CD4-positive, alpha-beta T cell treated with Interferon alpha-2 for 1 hour (primary cell): ENCODE results near the gene ZNF428.
"Not testable (repeated sequence)": the region's sequence is repeated elsewhere in the genome, so short reads cannot be mapped to it uniquely, and the experiment has no call there.

Source experiments
- DNase-seq, 2 donors: peaks; one replicate each; pipeline ENCODE4 v3.0.0-alpha.2; 2020 to 2022

The ZNF428 gene

DNA sequence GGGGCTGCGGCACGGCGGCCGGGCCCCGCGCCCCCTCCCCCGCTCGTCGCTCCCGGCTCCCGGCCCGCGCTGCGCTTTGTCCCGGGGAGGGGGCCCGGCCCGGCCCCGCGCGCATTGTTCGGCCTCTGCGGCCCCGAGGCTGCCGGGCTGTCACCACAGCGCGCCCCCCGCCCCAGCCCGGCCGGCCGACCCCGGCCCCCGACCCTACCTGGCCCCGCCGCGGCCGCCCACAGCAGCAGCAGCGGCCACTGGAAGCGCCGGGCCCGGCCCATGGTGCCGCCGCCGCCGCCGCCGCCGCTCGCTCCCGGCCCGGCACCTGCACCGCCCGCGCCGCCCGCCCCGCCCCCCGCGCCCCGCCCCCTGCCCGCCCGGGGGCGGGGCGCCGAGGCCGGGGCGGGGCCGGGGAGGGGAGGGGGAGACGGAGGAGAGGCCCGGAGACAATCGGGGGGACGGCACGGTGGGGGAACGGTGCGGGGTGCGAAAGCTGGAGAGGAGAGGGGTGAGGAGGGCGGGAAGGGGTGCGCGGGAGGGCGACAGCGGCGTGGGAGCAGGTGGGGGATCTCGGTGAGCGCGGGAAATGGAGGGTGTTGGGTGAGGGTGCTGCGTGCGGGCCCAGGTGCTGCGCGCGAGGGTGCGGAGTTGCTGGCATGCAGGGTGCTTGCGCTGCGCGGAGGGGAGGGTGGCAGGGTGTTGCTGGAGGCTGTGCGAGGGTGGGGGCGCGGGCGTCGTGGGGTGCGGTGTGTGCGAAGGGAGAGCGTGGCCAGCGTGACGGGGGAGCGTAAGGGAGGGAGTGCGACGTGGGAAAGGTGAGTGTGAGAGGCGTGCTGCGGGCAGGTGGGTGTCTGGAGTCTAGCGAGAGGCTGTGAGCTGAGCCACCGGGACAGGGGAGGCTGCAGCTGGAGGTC is 20.3 kb upstream of the ZNF428 start, which contains the start of gene CADM4:
Gene CADM4 (minus strand): TSS at position 332 of the 905 bp plus-strand sequence. CDS start 60 bp downstream, at position 272.
- peak; percentile 49 to 70 for DNase-seq

DNA sequence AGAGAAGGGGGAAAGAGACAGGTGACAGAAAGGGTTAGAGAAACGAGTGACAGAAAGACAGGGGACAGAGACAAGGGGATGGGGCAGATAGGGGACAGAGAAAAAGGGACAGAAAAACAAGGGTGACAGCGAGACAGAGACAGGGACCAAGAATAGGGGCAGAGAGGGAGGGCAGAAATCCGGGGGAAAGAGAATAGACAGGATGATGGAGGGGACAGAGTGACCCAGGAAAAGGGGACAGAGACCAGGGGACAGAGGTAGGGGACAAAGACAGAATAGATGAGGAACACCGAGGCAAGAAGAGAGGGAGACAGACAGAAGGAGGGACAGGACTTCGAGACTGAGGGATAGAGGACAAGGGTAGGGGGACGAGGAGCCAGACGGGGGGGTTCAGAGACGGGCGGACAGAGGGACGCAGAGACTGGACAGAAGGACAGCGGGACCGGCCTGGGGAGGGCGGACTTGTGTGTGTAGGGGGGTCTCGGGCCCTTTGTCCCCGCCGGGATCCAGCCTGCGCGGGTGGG is 19.6 kb upstream of the ZNF428 start:
- no peak for DNase-seq

DNA sequence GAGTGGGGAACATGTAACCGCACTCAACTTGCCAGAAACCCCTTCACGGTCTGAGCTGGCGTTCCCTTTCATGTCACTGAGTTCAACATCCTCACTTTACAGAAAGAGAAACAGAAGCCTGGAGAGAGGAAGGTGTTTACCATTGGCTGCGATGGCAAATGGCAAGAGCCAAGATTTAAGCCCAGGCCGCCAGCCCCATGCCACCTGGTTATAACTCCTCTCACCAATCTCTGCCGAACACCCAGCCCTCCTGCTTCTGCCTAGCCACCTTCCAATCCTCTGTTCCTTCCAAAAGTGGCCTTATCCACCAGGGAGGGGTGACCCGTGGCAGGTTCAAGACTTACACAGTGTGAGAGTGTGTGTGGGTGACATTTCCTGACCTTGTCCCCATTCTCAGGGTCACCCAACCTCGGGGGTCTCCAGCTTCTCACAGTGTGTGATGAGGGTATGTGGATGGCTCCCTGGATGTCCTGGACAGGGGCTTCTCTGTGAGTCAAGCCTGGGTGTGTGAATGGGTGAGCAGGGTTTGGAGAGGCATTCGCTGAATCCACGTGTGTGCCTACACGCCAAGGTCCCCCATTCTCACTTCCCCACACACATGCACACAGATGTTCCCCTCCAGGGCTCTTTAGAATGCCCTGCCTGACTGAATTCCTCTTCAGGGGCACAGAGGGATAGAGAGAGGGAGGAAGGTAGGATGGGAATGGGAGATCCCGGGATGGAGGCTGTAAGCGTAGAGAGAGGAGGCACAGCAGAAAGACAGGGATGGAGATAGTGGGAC is 19.0 kb upstream of the ZNF428 start:
- peak in 1 of 2 donors; percentile 12 for DNase-seq

DNA sequence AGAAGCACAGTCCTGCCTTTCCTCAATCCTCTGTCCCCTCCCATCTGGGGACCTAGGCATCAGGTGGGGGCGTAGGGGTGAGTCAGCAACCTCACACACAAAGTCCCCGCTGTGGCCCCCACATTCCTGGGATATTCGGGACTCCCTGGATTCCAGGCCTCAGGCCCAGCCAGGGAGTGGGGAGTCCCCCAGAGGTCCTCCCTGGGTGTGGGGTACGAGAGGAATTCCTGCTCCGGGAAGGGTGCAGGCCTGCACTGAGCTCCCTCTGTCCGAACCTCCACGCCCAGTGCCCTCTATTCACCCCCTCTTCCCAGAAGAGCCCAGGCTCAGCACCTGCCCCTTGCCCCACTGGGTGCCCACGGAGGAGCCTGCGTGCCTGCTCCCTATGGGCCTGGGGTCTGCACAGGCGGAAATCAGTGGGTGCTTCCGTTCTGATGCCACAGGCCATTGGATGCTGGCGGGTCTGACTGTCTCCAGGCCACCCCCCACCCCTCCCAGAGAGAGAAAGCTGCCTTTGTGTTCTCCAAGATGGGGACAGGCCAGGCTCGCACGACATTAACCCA is 16.8 kb upstream of the ZNF428 start:
- DNase-seq, result no peak

DNA sequence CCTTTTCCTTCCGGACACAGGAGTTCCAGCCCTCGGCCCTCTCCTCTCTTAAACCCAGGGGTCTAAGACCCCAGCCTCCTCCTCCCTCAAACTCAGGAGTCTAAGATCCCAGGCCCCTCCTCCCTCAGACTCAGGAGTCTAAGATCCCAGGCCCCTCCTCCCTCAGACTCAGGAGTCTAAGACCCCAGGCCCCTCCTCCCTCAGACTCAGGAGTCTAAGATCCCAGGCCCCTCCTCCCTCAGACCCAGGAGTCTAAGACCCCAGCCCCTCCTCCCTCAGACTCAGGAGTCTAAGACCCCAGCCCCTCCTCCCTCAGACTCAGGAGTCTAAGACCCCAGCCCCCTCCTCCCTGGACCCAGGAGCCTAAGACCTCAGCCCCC is 16.1 kb upstream of the ZNF428 start:
- not testable (repeated sequence) for DNase-seq

DNA sequence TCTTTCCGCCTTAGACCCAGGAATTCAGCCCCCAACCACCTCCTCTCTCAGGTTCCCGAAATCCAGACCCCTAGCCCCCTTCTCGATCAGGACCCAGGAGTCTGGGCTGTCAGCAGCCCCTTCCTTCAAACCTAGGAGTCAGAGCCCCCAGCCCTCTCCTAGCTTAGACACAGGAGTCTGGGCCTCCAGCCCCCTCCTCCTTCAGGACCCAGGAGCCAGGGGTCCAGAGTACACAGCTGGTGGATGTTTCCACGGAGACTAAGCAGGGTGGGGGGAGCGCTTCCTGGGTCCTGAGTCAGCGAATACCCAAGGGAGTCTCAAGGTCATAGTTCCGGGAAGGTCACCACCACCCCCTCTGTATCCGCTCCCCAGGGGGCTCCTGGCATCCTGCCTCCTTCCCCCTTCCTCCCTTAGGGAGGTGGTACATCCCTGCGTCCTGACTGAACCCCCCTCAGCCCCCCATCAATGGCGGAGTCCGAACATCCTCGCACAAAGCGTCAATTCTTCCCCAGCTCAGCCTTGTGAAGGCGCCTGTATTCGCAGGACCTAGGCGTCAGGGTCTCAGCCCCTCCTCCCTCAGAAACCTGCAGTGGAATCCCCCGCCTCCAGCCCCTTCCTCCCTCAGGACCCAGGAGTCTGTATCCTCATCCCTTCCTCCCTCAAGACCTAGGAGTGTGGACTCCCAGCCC is 15.6 kb upstream of the ZNF428 start:
- no peak for DNase-seq

DNA sequence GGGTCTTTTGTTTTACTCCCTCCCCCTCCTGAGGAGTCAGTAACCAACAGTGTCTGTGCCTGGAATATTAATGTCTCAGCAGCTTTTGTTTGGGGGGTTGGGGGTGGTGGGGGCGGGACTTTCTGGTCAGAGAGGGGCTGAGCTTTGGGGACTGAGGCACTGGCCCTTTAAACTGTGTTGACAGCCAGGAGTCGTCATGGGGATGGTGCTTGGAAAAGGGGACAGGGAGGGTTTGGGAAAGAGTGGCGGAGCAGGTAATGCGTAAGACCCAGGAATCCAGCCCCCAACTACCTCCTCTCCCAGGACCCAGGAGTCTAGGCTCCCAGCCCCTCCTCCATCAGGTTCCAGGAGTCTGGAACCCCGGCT is 15.1 kb upstream of the ZNF428 start:
- no peak for DNase-seq

DNA sequence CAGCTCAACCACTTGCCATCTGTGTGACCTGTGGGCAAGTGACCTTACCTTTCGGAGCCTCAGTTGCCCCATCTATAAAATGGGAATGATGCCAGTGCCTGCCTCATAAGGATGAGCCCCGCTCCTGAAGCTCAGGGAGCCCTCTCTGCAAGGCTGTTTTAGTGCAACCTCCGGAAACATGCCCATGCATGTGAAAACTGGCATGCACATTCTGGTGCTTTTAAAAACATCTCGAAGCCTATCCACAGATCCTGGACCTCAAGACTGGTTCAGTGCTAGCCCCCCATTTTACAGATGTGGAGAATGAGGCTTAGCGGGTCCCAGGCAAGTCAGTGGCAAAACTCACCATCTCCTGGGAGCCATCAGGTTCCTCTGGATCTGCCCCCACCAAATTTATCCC is 14.6 kb upstream of the ZNF428 start:
- no peak for DNase-seq

DNA sequence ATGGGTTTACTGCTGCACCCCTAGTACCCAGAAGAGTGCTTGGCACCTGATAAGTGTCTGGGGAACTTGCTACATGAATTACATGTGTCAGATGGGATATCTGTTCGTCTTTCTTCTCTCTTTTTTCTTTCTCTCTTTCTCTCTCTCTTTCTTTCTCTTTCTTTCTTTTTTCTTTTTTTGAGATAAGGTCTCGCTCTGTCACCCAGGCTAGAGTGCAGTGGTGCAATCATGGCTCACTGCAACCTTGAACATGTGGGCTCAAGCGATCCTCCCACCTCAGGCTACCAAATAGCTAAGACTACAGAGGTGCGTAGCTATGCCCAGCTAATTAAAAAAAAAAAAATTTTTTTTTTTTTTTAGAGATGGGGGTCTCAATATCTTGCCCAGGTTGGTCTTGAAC is 14.1 kb upstream of the ZNF428 start:
- no peak for DNase-seq

DNA sequence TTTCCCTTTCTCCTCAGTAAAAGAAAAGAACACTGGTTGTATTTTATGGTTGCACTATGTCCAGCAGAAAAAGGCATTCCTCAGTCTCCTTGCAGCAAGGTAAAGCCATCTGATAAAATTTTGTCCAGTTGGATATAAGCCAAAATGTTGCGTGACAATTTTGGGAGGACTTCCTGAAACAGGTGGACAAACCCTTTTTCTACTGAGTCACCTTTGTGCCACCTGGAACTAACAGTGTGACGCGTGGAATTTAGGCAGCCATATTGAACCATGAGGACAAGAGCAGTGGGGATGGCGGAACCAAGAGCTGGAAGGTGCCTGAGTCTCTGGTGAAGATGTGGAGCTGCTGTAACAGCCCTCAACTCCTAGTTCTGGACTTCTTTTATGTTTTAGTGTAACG is 12.1 kb upstream of the ZNF428 start:
- no peak for DNase-seq

DNA sequence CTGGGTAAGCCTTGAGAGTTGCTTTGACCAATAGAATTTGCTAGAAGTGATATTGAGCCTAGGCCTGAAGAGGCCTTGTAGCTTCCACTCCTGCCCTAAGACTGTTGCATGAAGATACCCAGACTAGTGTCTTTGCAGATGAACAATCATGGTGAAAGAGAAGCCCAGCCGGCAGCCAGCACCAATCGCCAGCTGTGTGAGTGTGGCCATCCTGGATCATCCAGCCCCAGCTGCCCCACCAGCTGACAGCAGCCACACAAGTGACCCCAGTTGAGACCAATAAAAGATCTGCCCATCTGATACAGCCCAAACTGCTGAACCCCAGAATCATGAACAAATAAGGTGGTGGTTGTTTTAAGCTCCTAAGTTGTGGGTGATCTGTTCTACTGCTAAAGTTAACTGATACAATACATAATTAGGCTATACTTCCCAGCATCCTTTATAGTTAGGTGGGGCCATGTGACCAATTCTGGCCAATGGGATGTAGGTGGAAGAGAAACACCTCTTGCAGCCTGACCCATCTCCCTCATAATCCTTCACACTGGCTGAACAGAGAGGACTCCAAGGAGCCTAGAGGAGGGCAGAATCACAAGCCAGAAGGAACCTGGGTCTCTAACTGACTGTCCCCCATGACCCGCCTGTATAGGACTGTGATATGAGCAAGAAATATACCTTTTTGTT is 9.4 kb upstream of the ZNF428 start:
- DNase-seq, result no peak

DNA sequence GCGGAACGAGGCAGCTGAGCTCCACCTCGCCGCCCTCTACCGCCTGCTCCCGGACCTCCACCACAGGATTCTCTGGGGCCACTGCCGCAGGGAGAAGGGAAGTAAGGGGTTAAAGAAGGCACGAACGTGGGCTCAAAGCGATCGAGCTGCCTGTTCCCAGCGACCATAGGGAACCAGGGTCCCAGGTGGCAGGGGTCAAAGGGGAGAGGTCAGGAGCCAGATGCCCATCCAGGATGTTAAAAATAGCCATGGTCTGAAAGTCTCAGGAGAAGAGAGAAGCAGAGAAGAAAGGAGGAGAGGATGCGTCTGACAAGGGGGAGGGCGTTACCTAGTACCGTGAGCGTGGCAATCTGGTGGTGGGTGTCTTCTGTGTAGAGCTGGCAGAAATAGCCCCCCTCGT is 7.4 kb upstream of the ZNF428 start:
- DNase-seq, result no peak

DNA sequence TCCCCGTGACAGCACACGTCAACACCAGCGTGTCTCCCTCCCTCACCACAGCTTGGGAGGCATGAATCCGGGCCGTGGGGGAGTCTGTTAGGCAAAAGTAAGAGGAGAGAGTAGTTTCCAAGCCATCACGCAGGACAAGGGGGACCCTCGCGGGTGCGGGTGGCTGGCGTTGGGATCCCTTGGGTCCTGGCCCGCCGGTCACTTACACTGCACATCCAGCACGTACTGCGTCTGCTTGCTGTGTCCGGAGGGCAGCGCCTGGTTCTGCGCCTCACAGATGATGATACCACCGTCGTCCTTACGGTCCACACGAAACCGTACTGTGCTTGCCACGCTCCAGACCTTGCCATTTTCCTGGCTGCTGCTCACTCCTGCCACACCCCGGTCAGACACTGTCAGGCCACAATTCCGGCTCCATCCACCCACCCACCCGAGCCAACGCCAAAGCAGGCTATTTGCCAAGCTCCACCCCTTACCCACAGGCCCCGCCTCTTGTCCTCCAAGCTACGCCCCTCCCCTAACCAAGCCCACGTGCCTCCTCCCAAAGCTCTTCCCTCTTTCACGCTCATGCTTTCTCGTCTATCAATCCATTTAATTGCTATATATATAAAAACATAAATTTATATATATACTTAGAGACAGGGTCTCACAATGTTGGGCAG is 6.6 kb upstream of the ZNF428 start:
- peak in 1 of 2 donors; percentile 9 for DNase-seq

DNA sequence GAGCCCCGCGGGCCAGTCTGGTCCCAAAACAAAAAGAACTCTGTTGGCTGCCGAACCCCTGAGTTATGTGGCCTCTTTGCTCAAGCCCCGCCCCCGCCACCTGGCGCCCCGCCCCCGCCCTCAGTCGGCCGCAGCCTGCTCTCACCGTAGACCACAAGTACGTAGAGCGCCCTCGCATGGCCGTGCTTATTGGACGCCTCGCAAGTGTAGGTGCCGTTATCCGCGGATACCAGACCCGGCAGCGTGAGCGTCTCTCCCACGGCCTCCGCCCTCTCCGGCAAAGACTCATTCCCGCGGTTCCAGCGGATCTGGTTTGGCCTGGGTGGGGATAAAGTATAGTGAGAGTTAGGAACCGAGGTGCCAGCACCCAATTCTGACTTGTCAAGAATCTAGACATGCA is 5.5 kb upstream of the ZNF428 start:
- DNase-seq, result peak; percentile 87 to 89

DNA sequence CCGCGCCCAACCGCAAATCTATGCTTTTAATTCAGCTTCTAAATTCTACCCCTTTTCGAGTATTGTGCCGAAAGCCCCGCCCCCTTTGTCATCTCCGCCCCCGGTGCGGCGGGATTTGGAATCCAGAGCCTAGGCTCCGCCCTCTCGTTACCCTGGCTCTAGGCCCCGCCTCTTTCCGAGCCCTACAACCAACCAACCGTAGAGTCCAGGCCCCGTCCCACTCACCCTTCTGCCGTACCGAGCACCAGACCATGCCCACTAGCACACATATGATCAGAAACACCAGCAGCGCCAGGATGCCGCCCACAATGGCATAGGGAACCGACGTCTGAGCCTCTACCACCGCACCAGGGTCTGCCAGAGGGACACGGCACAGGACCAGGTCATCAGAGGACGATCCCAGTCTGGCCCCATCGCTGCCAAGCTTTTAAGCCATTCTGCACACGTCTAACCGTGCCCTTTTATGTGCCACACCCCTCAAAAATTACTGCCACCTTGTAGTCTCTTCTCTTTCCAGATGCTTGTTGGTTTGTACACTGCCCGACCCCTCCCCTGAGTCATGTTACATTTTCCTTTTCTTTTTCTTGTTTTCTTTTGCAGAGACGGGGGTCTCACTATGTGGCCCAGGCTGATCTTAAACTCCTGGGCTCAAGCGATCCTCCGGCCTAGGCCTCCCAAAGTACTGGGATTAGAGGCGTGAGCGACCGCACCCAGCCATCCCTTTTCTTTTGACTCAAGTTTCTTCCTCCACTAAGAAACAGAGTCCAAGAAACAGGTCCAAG is 4.7 kb upstream of the ZNF428 start:
- DNase-seq, result peak in 1 of 2 donors; percentile 21

DNA sequence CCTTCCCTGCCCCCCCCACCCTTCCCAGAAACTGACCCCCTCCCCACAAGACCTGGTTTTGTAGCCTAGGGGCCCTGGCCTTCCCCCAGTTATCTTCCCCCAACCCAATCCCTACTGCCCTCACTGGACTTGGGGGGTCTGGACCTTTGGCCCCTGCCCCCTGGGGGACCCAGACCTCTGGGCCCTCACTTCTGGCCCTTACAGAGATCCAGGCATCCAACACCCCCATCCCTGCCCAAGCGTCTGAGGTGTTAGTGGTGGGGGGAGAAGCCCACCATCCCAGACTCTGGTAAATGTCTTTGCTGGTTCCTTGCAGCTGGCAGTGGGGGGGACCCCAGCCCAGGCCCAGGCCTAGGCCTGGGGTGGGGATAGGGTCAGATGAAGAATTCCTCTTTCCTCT is 3.5 kb upstream of the ZNF428 start:
- no peak for DNase-seq

DNA sequence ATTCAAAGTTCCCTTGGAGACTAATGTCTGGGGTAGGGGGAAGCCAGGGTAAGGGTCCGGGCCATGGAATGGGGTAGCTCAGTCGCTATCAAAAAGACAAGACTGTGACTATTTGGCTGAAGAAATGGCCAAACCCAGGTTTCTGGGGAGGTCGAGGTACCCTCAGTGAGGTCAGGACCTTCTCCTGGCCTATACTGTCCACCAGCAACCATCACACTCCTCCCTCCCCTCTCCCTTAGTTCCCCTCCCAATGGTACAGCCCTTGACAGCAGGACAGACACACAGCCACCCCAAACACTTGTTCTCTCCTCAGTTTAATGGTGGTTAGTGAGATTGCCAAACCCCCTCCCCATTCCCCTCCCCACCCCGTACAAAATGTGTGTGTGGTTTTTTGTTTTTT is 2.6 kb upstream of the ZNF428 start:
- no peak for DNase-seq

DNA sequence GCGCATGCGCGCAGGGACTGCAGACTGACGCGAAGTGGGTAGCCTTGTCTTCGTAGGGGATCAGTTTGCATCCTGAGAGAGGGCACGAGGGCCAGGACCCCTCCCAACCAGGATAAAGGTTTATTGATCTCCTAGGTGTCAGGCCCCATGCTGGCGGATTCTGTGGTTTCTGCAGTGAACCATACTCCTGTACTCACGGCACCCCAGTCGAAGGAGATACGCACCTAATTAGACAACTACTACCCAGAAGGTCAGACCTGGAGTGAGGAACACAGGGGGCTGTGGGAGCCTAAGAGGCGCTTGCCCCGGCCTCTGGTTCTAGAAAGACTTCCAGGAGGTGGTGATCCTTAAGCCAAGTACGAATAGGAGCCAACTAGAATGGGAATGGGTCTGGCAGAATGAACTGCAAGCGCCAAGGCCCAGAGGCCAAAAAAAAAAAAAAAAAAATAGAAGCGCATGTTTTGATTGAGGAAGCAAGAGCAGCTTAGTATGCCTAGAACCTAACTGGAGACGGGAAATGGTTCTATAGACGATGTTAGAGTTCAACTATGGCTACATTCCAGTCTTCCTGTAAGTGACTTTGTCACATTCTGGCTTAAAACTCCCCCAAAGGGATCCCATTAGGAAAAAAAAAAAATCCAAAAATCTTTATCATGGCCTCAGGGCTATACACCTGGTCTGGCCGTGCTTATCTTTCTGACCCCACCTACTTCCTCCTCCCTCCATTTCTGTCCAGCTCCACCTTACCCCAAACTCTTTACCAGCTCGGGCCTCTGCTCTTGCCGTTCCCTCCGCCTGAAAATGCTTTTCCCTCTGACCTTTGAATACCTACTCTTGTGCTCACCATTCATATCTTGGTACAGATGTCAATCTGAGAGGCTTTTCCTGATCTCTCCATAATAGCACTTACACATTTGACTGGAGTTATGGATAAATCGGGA is 902 bp upstream of the ZNF428 start:
- peak in 1 of 2 donors; percentile 88 for DNase-seq

DNA sequence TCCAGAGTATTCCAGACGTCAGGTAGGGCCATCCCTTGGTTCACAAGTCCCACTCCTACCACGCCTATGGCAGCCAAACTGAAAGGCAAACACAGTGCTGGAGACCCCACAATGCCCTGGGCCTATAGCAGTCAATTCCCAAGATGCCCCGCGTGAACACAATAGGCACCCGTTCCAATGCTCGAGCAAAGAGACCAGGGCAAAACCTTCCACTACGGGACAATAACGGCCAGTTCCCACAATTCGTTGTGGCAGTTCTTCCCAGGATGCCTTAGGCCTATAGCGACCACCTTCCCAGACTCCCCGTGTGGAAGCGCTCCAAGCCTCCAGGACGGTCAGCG is 538 bp downstream of the ZNF428 start:
- DNase-seq, result peak; percentile 18 to 44

DNA sequence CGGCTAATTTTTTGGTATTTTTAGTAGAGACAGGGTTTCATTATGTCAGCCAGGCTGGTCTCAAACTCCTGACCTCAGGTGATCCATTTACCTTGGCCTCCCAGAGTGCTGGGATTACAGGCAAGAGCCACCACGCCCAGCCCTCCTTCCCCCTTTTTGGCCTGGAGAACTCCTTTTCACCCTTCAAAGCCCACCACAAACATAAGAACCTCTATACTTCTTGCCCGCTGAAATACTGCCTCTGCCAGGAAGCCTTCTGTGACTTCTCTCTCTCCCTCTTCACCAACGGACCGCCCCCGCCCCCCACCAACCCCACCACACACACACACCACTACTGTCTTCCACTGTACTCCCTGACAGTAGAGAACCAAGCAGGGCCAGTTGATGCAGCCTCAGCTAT is 2.5 kb downstream of the ZNF428 start:
- no peak for DNase-seq
